Cardiac muscle cell (in vitro differentiated cells and primary cell): Measurements from ENCODE around the gene PLCL1. TPM values are rescaled to one million over a fixed set of nuclear protein-coding genes. Genes with fewer than 3 reads are reported as not detected.

Experiments used
- DNase-seq, 2 donors: peaks; one replicate each; pipeline versions ENCODE4 v3.0.0 to v3.0.0-alpha.2; 2010 to 2017; ENCODE audit warnings: low read depth in 1 of 2, low spot score in 1 of 2
- H3K27ac ChIP-seq: fragments of 200-600 bp; sonication (generic); 2 replicates; pipeline ENCODE4 v1.5.1; 2016
- H3K27me3 ChIP-seq: fragments of 200-600 bp; sonication (generic); 2 replicates; pipeline ENCODE4 v1.6.0; 2016; ENCODE audit warnings: control low read depth
- H3K36me3 ChIP-seq: fragments of 200-600 bp; sonication (generic); 2 replicates; pipeline ENCODE4 v1.5.1; 2016; ENCODE audit warnings: control low read depth
- H3K4me1 ChIP-seq: fragments of 200-600 bp; sonication (generic); 2 replicates; pipeline ENCODE4 v1.8.1; 2017; ENCODE audit warnings: low read depth, mild to moderate bottlenecking, mixed run types
- H3K4me3 ChIP-seq: fragments of 200-600 bp; sonication (generic); 2 replicates; pipeline ENCODE4 v1.5.1; 2016; ENCODE audit warnings: mild to moderate bottlenecking
- H3K9me3 ChIP-seq: fragments of 200-600 bp; sonication (generic); 2 replicates; pipeline ENCODE4 v1.5.1; 2017; ENCODE audit warnings: low read depth, mild to moderate bottlenecking, control low read depth
- polyA plus RNA-seq: library from polyadenylated mRNA; unstranded; fragments of >200 nt; fragmentation: Nextera tagmentation; extraction: Ambion mirVana; gene quantifications from 2 replicates; pipeline ENCODE4 v1.2.1, GENCODE V29; 2016
- total RNA-seq: library from RNA; depleted of rRNA; stranded (reverse); fragments of >200 nt; gene quantifications from 2 replicates; pipeline ENCODE4 v1.2.3, GENCODE V29; 2016
- TF ChIP-seq, protein P1 (sequence below): IDR thresholded peaks from 2 replicates; pipeline ENCODE4 v1.5.1; 2012; ENCODE audit warnings: low read depth, mild to moderate bottlenecking, low read length

PLCL1 gene
- total and polyA plus RNA-seq, 2 experiments from 2014 or later: 4.9 to 7.8 TPM

DNA sequence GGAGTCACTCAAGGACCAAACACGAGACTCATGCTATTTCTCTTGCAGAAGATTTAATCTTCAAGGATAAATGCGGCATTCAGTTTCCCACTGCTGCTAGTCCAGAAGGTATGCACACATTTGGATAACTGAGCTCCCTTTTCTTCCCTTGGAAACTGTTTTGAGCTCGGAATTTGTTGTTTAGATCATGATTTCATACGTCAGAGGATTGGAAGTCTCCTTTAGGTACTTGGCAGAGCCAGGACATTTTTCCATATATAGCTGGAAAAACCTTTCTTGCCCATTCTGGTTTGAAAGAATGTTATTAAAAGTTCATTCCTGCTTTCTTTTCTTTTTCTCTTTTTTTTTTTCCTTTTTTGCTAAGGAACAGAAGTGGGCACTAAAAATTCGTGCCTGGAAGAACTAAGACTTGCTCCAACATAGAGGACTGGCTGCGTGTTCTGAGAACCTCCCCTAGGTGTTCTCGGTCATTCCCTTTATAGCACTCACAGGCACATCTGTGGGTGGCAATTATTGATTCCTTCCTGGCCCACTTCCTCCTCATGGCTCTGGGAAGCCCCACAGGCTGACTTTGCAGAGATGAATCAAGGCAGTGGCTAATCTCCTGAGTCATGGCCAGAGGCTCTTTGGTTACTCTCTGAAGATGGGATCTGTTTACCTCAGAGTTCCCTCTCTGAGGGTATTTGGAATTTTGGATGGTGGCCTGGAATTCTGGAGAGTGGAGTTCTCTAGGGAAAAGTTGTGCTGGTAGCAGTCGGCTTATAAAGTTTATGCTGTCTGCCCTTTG lies 104.8 kb downstream of the PLCL1 start:
- Histone ChIP-seq H3K27ac (no peak overlapping the region), H3K4me3 (no peak overlapping the region), H3K4me1 (no peaks in the 10 kb centered on the region), H3K9me3 (no peaks in the 10 kb centered on the region), H3K36me3 (no peaks in the 10 kb centered on the region), H3K27me3 (peaks cover 64% of the 10 kb centered on the region)
- peak in 1 of 2 donors; percentile 74 for DNase-seq
- TF ChIP-seq, protein P1, sequence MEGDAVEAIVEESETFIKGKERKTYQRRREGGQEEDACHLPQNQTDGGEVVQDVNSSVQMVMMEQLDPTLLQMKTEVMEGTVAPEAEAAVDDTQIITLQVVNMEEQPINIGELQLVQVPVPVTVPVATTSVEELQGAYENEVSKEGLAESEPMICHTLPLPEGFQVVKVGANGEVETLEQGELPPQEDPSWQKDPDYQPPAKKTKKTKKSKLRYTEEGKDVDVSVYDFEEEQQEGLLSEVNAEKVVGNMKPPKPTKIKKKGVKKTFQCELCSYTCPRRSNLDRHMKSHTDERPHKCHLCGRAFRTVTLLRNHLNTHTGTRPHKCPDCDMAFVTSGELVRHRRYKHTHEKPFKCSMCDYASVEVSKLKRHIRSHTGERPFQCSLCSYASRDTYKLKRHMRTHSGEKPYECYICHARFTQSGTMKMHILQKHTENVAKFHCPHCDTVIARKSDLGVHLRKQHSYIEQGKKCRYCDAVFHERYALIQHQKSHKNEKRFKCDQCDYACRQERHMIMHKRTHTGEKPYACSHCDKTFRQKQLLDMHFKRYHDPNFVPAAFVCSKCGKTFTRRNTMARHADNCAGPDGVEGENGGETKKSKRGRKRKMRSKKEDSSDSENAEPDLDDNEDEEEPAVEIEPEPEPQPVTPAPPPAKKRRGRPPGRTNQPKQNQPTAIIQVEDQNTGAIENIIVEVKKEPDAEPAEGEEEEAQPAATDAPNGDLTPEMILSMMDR: no peak

DNA sequence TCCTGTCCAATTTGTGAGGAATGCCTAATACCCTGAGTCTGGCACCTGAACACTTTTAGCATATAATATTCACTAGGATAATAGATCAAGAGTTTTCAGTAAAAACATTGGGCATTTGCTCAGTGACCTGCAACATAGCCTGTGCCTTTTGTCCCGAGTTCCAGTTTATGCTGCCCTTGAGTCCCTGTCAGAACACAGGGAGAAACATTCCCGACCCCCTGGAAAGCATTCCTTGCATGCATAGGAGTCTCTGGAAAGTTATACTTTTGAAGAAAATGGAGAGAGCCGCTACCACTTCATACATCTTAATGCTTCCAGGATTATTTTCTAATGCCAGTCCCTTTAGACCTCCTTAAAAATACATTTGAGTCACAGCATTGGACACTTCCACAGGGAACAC lies 107.3 kb downstream of the PLCL1 start:
- DNase-seq: no peak
- TF ChIP-seq, protein P1: no peak
- no peak overlapping the region for H3K27ac ChIP-seq
- H3K4me3 ChIP-seq: no peak overlapping the region
- H3K9me3 ChIP-seq: no peaks in the 10 kb centered on the region
- peaks cover 66% of the 10 kb centered on the region for H3K27me3 ChIP-seq
- no peaks in the 10 kb centered on the region for H3K36me3 ChIP-seq
- H3K4me1 ChIP-seq: peaks cover 13% of the 10 kb centered on the region

DNA sequence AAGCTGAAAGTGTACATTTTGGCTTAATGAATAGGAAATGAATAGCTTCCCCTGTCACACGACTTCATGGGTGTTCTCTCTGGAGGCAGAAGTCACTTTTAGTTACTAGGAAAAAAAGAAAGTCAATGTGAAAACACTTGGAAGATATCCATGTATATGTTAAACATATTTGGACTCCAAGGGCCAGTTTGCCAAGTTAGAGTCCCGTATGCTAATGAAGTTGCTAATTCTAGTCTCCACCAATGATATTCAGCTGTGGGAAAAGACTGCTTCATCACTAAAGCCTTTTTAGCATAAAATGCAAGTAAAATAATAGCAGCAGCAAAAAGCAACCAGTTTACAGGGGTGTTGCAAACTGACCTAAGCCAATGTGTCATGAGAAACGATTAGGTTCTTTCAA lies 108.7 kb downstream of the PLCL1 start:
- no peak for DNase-seq
- Histone ChIP-seq H3K27me3 (peaks cover 68% of the 10 kb centered on the region), H3K4me1 (peaks cover 18% of the 10 kb centered on the region), H3K36me3 (no peaks in the 10 kb centered on the region), H3K27ac (no peak overlapping the region), H3K4me3 (no peak overlapping the region), H3K9me3 (no peaks in the 10 kb centered on the region)
- TF ChIP-seq, protein P1: no peak

DNA sequence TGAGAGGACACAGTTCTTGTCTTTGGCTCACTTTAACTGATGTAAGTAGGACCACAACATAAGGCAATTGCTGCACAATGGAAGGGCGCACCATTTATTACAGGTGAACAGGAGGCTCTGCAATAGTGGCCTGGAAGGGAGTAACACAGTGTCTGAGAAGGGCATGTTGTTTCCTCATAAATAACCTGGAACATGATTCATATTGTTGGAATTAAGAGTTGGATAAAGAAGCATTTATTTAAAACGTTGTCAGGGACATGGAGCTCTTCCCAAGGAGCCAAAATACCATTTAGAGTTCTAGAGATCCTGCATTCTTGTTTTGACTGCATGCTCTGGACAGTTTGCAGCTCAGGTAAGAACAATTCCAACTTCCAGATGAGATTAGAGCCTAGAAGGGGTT lies 110.4 kb downstream of the PLCL1 start:
- no peak overlapping the region for H3K27ac ChIP-seq
- no peak overlapping the region for H3K4me3 ChIP-seq
- peaks cover 18% of the 10 kb centered on the region for H3K4me1 ChIP-seq
- peaks cover 70% of the 10 kb centered on the region for H3K27me3 ChIP-seq
- no peaks in the 10 kb centered on the region for H3K9me3 ChIP-seq
- TF ChIP-seq, protein P1: no peak
- peak in 1 of 2 donors; percentile 38 for DNase-seq
- no peaks in the 10 kb centered on the region for H3K36me3 ChIP-seq

DNA sequence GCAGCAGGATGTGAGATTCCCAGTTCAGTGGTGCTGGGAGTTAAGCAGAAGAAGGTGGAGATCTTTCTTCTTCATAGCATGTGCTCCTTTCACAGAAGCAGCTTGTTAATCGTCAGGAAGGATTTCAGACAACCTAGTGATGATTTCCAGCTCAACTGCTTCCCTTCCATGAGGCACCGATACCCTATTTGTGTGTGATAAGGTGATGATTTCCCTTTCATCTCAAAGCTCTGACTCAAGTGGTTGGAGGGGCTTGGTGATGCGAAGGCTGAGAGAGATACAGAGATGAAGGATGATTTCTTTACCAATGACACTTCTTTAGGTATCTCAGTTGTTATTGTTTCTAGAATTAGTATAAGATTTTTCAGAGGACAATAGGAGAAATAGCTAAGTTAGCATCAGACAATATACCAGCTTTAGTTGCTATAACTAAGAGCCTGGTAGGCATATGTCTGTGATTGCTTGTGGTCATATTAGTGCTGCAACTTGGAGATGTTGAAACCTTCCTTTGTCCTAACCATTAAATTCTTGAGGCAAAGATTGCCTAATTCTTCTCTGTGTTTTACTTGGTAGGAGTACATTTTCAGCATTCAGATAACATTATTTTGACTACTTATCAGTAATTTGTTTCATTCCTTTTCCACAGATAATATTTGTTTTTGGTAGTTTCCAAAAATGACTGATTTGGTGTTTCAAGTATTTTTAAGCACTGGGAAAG lies 111.3 kb downstream of the PLCL1 start:
- Histone ChIP-seq H3K4me1 (peaks cover 18% of the 10 kb centered on the region), H3K36me3 (no peaks in the 10 kb centered on the region), H3K27me3 (peaks cover 70% of the 10 kb centered on the region), H3K9me3 (no peaks in the 10 kb centered on the region), H3K4me3 (no peak overlapping the region), H3K27ac (no peak overlapping the region)
- TF ChIP-seq, protein P1: no peak
- peak; percentile 72 to 95 for DNase-seq
